Kidney tubule cell (primary cell): Measurements from ENCODE around the gene LRRC4B.
"Not testable (repeated sequence)": the region's sequence is repeated elsewhere in the genome, so short reads cannot be mapped to it uniquely, and the experiment has no call there.

ENCODE experiments used
- DNase-seq: peaks from one replicate; pipeline ENCODE4 v3.0.0-alpha.2; 2018; ENCODE audit warnings: low spot score

LRRC4B gene

DNA sequence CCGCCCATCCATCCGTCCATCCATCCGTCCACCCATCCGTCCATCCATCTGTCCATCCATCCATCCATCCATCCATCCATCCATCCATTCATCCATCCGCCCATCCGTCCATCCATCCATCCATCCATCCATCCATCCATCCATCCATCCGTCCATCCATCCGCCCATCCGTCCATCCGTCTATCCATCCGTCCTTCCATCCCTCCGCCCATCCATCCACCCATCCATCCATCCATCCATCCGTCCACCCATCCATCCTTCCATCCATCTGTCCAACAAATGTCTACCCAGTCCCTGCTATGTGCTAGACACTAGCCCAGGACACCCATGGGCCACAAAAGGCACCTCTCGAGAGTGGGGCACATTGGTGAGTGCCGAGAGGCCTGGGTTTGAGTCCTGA is 15.7 kb downstream of the LRRC4B start:
- no peak for DNase-seq

DNA sequence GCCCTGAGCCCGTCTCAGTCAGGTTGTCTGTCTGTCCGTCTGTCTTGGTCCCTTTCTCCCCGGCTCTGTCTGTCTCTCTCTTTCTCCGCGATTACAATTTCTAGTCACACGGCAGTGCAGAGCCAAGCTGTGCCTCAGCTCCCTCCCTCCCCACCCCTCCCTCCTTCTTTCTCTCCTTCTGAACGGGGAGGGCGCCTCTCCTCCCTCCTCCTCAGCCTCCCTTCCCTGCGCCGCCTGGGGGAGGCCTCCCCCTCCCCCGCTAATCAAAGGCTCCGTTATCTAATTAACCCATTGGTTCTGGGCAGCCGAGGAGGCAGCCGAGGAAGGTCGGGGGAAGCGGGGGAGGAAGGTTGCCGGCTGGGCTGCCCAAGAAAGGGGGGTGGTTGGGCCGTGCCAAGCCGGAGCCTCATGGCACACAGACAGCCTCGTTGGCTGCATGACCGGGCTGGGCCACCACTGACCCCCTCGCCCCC is 16.5 kb downstream of the LRRC4B start:
- no peak for DNase-seq

DNA sequence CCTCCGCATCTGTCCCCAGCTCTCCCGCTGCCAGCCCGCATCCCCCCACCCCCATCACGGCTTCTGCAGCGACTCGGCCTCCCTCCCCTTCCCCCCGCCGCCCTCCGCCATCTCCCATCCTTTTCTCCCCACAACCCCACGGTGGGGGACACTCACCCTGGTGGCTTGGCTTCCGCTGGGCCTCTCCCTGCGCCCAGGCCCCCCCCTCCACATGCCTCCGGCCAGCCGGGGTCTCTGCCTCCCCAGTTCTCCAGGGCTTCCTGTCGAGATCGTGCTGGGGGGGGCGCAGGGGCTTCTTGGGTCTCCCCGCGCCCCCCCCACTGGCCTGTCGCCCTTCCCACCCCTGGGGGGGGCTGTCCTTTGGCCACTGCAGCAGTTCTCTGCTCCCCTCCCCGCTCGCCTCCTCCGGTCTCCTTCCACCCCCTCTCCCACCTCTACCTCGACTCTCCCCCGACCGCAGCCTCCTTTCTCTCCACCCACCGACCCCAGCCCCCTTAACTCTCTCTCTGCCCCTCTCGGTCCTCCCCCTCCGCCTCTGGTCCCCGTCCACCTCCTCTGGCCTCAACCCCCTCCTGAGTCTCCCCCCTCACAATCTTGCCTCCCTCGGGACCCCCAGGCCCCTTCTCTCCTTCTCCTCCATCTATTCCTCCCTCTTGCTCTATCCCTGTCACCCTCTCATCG is 17.1 kb downstream of the LRRC4B start:
- no peak for DNase-seq

DNA sequence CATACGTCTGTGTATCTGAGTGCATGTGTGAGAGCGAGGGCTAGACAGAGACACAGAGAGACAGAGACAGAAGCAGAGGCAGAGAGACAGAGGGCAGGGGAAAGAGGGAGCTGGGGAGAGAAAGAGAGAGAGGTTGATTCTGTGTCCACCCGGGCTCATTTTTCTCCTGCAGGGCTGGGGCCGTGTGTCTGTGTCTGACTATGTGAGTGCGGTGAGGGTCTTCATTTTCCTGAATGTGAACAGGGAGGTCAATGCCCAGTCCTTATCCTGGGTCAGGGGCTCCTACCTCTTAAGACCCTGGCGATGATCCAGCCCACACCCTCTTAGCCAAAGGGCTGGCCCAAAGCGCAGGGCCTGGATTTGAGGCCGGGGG is 17.7 kb downstream of the LRRC4B start:
- DNase-seq = no peak

DNA sequence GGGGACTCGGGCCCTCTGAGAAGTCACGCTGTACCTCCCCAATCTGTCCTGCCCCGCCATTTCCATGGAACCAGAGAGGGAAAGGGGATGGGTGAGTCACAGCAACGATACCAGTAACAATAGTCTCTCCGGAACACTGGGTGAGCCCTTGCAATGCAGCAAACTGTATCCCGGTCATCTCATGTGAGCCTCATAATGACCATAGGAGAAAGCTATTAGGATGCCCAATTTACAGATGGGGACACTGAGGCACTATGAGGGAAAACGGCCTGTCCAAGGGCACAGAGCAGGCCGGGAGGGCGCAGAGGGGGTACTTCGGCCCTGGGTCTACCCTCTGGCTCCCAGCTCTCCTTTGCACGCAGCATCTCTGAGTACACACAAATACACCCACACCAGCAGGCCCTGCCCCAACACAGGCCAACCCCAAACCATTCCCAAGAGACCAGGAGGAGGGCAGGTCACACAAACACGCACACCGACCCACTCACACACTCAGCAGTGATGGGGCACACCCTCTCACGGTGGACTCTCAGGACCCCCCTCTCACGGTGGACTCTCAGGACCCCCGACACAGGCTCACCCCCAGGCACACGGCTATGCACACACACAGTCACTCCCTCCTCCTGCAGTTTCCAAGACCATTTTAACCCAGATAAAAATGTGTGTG is 18.2 kb downstream of the LRRC4B start:
- DNase-seq = no peak

DNA sequence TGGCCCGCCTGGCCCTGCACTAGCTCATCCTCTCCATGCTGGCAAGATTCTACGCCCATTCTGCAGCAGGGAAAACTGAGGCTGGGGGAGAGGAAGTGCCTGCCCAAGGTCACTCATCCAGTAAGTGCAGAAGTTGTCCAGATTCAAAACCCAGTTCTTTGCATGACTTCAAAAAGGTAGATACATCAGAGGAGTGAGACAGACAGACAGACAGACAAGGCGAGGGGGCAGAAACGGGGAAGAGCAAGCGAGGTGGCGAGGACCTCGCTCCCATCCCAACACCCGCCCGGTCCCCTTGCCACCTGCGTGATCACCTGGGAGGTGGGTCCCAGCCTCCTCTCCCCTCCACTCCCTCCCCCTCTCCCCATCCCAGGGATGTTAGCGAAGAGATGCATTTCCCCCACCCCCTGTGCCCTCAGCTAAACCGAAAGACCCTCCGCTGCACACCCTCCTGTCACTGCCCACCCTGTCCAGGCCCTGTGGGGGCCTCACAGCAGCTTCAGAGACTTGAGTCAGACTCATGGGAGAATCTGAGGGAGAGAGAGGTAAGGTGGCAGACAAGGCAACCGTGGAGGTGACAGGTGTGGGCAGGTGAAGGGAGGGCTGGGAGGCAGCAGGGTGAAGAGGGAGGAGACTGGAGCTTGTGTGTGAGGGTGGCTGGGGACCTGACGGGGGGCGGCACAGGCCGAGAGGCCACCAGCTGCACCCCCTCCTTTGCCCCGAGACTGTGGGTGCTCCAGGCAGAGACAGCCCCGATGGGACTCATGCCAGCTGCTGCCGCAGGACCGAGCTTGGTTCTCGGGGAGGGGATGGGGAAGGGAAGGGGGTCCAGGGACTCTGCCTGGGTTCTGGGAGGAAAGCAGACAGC is 18.9 kb downstream of the LRRC4B start:
- no peak for DNase-seq

DNA sequence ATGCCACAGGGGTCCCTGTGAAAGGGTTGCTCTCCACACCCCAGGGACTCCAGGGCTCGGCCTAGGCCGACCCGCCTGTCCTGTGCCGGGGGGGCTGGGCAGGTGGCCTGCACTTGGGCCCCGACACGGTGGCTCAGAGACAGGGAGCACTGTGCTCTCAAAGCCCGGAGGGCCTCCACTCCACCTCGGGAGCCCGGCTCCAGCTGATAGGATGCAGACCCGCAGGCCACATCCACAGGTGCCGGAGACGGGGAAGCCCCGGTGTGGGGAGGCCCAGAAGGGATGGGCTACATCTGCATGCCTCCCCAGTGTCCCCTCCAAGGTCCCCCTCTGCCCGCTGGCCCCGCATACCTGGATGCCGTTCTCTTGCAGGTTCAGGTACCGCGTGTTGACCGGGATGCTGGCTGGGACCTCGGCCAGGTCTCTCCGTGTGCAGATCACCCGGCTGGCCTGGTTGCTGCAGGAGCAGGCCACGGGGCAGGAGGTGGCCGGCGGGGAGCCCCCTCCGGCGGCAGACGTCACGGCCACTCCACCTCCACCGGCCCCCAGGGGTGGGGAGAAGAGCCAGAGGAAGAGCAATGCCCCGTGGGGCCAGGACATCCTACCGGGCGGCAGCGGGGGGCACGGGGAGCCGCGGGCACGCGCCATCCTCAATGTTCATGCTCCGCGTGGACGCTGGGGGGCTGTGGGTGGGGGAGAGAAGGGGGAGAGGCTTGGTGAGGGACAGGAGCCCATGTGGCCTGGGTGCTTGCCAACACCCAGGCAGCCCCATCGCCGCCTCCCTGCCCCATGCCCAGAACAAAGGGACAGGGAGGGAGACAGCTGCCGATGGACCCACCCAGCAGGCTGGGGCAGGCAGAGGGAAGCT is 19.8 kb downstream of the LRRC4B start:
- DNase-seq = no peak

DNA sequence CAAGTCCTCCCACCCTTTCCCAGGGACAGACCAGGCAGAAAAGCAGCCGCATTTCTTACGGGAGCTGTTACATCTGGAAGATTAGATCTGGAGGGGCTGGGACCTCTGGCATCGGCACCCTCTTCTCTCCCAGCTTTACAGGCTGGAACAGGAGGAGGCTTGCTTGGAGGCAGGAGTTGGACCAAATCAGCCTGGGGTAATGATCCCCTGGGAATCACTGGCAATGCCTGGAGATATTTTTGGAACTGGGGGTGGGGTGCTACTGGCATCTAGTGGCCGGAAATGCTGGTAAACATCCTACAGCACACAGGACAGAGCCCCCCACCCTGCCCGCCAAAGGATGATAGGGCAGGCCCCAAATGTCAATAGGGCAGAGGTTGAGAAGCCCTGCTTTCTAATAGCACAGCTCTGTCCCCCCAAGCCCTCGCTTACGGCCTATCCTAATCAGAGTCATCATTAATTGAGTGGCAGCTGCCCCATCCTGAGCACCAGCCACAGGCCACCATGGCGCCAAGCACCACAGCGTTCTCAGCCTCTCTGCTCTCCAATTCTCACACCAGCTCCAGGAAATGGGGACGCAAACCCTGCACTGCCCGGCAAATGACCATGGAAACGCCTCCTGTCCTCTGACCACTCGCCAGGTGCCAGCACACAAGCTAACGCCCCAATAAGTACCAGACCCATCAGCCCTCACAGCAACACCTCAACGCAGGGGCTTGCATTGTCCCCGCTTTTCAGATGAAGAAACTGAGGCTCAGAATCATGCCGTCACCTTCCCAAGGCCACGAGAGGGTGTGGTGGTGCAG is 20.6 kb downstream of the LRRC4B start:
- no peak for DNase-seq

DNA sequence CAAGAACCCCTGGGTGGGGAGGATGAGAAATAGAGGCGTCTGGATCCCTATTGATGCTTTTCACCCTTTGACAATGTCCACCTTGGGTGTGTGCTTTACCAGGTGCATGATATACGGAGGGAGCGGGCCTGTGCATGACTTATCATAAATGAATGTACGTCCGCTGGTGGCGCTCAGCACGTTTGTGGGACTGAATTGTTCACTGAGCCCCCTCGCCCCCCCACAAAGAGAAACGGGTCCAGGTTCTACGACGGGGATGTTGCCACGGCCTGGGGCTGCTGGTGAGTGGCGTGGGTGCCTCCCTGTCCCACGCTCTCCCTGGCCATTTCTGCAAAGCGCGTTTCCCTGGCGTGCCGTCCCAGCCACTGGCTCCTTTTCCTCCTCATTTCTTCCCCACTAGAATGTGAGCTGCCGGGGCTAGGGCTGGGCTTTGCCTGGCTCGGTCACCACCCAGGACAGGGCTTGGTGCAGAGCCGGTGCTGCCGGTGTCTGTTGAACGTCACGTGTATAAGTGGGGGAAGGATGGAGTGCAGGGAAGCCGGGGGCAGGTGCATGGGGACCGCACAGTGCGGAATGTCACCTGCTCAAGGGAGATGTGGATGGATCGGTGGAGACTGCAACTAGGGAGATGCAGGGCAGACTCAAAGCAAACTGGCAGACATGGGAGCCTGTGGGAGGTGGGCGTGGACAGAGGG is 21.6 kb downstream of the LRRC4B start:
- no peak for DNase-seq

DNA sequence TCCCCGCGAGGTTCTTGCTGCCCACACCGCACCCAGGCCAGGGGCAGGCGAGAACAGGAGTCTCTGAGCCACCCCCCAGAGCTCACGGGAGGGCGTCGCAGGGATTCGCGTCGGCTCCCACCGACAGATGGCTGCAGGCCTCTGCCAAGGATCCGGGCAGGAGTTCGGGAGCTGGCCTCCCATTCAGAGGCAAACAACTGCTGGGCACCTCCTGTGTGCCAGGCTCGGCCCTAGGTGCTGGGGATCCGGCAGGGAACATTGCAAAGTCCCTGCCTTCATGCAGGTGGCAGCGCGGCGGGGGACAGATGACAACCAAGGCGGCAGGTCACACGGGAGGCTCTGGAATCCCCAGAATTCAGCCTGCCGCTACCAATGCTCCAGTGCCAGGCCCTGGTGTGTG is 25.3 kb downstream of the LRRC4B start:
- no peak for DNase-seq

DNA sequence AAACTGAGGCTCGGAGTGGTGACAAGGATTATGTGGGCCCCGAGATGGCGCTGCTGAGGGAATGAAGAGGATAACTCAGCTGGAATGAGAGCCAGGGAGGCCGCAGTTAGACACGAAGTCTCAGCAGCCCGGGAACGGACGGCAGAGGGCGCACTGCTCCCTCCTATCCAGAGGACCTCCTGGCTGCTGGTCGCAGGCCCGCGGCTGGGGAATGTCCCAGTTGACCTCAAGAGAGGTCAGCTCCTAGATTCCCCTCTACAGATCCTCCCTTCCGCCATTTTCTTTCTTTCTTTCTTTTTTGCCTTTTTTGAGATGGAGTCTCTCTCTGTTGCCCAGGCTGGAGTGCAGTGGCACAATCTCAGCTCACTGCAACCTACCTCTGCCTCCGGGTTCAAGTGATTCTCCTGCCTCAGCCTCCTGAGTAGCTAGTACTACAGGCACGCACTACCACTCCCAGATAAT is 30.4 kb downstream of the LRRC4B start:
- peak; percentile 71 for DNase-seq

DNA sequence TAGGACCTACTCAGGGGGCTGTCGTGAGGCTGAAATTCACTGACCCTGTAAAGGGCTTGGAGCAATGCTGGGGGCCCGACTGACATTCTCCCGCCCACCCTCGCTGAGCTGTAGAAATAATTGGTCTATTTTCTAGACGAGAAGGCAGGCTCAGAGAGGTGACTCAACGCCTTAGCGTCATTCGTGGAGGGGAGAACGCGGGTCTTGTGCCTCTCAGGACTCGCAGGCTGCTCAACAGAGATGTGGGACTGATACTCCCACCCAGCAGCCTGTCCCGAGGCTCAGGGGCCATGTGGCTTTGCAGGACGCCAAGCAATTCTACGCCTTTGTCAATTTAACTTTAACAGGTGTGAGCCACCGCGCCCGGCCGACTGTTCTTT is 30.9 kb downstream of the LRRC4B start:
- DNase-seq = no peak

DNA sequence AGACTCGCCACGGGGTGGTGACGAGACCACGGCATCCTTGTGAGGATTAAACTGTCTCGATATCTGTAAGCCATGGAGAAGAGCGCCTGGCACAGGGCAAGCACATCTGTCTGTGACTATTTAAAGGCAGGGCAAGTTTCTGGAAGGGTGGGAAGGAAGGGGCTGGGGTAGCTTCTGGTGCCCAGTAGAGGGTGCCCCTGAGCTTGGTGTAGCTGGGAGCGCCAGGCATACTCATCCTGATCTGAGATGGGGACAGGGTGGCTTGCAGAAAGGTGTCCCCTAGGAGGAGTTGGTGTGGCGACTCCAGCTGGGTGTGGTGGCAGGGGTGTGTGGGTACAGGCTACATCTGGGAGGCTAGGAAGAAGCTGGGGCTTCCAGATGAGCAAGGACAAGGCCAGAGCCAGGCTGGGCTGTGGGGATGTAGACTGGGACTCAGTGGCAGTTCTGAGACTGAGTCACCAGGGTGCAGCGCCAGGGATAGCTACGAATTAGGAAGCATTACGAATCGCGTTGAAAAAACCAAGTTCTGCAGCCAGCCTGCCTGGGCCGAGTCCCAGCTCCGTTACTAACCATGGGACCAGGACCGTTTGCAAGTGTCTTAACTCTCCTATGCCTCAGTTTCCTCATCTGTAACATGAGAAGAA is 31.5 kb downstream of the LRRC4B start:
- DNase-seq = no peak

DNA sequence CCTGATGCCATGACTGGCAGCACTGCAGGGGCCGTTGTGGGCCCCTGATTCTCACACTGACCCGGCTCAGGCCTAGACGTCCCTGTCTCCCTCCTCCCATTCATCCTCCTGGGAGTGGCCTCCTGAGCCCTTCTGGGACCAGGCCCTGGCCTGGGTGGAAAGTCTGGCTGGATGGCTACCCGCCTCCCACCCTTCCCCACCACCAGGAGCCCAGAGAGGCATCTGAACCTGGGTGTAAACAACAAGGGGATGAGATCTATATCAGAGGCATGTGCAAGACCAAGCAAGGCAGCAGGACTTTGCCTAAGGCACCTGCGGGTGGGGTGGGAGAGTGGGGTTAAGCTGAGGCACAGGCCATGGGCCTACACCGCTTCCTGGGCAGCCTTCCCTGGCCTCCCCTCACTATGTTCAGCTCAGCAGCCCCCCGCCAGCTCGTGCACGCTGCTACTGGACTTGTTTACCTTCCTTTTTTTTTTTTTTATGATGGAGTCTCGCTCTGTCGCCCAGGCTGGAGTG is 32.5 kb downstream of the LRRC4B start:
- no peak for DNase-seq

DNA sequence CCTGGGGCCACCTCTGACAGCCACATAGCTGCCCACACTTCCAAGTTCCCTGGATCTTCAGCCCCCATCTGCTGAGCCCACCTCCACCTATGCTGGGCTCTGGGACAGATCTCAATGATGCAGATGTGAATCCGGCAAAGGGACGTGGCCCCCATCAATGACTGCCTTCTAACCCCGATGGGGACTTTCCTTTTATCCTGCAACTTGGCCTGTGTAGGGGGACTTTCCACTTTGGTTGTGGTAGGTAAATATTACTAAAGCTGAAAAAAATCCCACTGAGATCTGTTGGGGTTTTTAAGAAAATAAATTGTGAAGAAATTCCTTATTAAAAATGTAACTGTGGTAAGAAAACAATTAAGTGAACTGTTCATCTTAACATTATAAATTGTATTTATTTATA is 33.8 kb downstream of the LRRC4B start:
- no peak for DNase-seq

DNA sequence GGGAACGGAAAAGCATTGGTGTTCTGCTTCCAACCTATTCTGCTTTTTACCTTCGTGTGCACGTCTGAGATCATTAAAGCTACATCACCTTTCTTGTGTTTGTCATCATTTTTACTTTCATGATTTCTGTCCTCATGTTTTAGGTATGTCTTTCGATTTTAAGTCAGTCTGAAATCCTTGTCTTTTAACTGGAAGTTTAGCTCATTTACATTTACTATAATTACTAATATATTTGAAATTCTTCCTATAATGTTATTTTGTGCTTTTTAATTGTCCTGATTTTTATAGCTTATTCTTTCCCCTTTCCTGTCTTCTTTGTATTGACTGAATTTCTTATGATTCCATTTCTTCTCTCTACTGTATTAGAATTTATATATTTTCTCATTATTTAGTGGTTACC is 35.3 kb downstream of the LRRC4B start:
- no peak for DNase-seq

DNA sequence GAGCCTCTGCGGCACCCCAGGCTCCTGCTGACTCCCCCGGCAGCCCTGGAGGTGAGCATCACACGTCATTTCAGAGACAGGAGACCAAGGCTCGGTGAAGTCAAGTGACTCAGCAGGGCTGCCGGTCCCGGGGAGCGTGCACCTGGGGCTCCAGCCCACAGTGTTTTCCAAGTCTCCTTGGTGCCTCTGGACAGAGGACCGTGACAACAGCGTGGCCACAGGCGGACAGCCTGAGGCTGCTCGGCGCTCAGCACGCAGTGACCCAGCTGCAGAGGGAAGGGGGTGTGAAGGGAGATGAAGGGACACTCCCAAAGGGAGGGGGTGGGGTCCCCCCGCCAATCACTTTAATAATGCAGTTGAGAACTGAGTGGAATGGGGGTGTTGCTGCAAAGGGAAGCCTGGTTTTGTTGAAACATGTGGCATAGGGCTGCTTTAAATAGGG is 37.0 kb downstream of the LRRC4B start:
- no peak for DNase-seq

DNA sequence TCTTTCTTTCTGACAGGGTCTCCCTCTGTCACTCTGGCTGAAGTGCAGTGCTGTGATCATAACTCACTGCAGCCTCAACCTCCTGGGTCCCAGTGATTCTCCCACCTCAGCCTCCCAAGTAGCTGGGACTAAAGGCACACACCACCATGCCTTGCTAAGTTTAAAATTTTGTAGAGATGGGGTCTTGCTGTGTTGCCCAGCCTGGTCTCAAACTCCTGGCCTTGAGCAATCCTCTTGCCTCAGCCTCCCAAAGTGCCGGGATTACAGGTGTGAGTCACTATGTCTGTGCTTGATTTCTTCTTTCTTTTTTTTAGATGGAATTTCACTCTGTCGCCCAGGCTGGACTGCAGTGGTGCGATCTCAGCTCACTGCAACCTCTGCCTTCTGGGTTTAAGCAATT is 40.2 kb downstream of the LRRC4B start:
- not testable (repeated sequence) for DNase-seq

DNA sequence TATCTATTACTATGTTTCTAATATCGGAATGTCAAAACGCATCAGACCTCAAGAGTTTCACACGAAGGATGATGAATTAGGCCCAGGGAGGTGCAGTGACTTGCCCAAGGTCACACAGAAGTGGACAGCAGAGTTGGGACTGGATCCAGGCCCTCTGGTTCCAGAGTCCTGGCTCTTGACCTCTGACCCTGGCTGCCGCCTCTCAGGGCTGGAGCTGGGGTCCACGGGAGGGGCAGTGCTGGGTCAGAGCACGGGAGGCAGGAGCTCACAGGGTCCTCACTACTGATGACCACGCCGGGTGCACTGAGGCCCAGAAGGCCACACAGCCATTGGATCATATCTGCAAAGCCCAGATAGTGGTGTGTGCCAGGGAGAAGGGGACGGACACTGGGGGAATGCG is 45.4 kb downstream of the LRRC4B start:
- no peak for DNase-seq
